ENCODE measurements around the gene LINGO3. TPM values are rescaled to one million over a fixed set of nuclear protein-coding genes. Genes with fewer than 3 reads are reported as not detected.

Gene LINGO3
- total and polyA plus RNA-seq, 2 experiments from 2014 or later = not detected

- Histone ChIP-seq H3K4me2 (ENCODE audit: unreplicated experiment) (peak overlapping the region; percentile 78), H3K27me3 (replicated peaks; ENCODE audit: insufficient read depth) (no peaks in the 10 kb centered on the region), H3K4me3 (peak overlapping the region; percentile 95), H3K27ac (peak overlapping the region; percentile 77), H3F3A (ENCODE audit: insufficient read depth) (no peaks in the 10 kb centered on the region), H3K79me2 (ENCODE audit: insufficient read depth) (peaks cover 82% of the 10 kb centered on the region), H3K4me1 (ENCODE audit: insufficient read depth) (peaks cover 6% of the 10 kb centered on the region; the same call in 1 of the 2 replicates), H3K9me2 (ENCODE audit: insufficient read depth) (no peaks in the 10 kb centered on the region), H3K9me3 (ENCODE audit: low read depth) (no peaks in the 10 kb centered on the region), H3K9ac (peak overlapping the region; percentile 92), H4K20me1 (ENCODE audit: insufficient read depth) (no peaks in the 10 kb centered on the region), H2AFZ (peak overlapping the region; percentile 92), H3K36me3 (ENCODE audit: low read depth) (no peaks in the 10 kb centered on the region)
- WGBS, 2 experiments (ENCODE audit: low coverage in 1 of 2, low lambda C conversion rate in 2 of 2, missing lambda C conversion rate in 2 of 2) = 1 to 2% methylated on average over 18 of the region's 18 CpGs
- in situ Hi-C loops (cut with MboI) = no loop called here
- TF ChIP-seq EZH2 (IDR thresholded peaks at IDR 0.05; ENCODE audit: insufficient read depth, poor library complexity, severe bottlenecking) = no peak
- no peak for TF ChIP-seq EZH2phosphoT487 (IDR thresholded peaks at IDR 0.05; ENCODE audit: insufficient read depth, low read depth)
- peak; percentile 76 for DNase-seq
Observed at GRCh38 chr19:2327773-2328400, 19.9 kb upstream of the LINGO3 start.

- peaks cover 6% of the 10 kb centered on the region; the same call in 1 of the 2 replicates for H3K4me1 ChIP-seq (ENCODE audit: insufficient read depth)
- no peak for TF ChIP-seq EZH2 (IDR thresholded peaks at IDR 0.05; ENCODE audit: insufficient read depth, poor library complexity, severe bottlenecking)
- TF ChIP-seq EZH2phosphoT487 (IDR thresholded peaks at IDR 0.05; ENCODE audit: insufficient read depth, low read depth) = no peak
- H3K36me3 ChIP-seq (ENCODE audit: low read depth) = no peaks in the 10 kb centered on the region
- no peak overlapping the region for H2AFZ ChIP-seq
- peak overlapping the region; percentile 95 for H3K4me3 ChIP-seq
- WGBS, 2 experiments (ENCODE audit: low coverage in 1 of 2, low lambda C conversion rate in 2 of 2, missing lambda C conversion rate in 2 of 2) = 92 to 93% methylated on average over 16 of the region's 16 CpGs
- in situ Hi-C loops (cut with MboI) = no loop called here
- H3K4me2 ChIP-seq (ENCODE audit: unreplicated experiment) = peak overlapping the region; percentile 78
- DNase-seq = peak; percentile 20
- no peak overlapping the region; the same call in 1 of the 2 replicates for H3K27ac ChIP-seq
- H4K20me1 ChIP-seq (ENCODE audit: insufficient read depth) = no peaks in the 10 kb centered on the region
- no peaks in the 10 kb centered on the region for H3K9me3 ChIP-seq (ENCODE audit: low read depth)
- no peaks in the 10 kb centered on the region for H3K27me3 ChIP-seq (replicated peaks; ENCODE audit: insufficient read depth)
- peak overlapping the region; percentile 92 for H3K9ac ChIP-seq
- H3K9me2 ChIP-seq (ENCODE audit: insufficient read depth) = no peaks in the 10 kb centered on the region
- H3K79me2 ChIP-seq (ENCODE audit: insufficient read depth) = peaks cover 72% of the 10 kb centered on the region
- no peaks in the 10 kb centered on the region for H3F3A ChIP-seq (ENCODE audit: insufficient read depth)
Observed at GRCh38 chr19:2326699-2327360, 18.9 kb upstream of the LINGO3 start.

DNA sequence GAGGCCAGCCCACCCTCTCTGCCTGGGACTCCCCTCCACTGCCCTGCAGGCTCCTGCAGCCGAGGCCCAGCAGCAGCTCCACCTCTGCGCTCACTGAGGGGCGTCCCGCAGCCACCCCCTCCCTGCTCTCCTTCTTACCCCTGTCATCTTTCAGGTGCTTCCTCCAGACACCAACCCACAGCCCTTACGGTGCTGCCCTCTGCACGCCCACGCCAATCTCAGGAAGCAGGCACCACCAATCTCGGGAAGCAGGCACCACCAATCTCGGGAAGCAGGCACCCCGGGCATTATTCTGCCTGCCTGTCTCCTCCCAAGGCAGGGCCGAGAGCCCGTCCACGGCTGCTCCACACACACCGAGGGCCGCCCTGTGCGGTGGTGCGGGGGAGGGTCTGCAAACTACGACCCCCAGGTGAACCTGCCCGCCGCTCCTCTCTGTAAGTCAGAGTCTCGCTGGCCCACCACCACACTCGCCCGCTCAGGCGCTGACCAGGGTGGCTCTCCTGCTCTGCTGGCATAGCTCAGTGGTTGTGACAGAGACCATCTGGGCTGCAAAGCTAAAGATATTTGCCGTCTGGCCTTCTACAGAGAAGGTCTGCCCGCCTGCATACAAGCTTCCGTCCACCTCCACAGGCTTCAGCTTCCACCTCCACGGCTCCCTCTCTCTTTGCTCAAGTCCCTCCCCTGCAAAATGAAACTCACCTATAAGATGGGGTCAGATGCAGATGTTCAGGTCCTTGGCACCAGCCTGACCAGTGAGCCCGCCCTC, 17.5 kb upstream of the LINGO3 start:
- no peak for DNase-seq
- Histone ChIP-seq H3K27ac (no peak overlapping the region), H3K4me3 (no peak overlapping the region), H2AFZ (no peak overlapping the region), H3K4me1 (ENCODE audit: insufficient read depth) (peaks cover 6% of the 10 kb centered on the region; the same call in 1 of the 2 replicates), H3K27me3 (replicated peaks; ENCODE audit: insufficient read depth) (no peaks in the 10 kb centered on the region), H3K36me3 (ENCODE audit: low read depth) (no peaks in the 10 kb centered on the region), H3K9ac (no peak overlapping the region), H3K79me2 (ENCODE audit: insufficient read depth) (peaks cover 59% of the 10 kb centered on the region), H3K4me2 (ENCODE audit: unreplicated experiment) (no peak overlapping the region), H3F3A (ENCODE audit: insufficient read depth) (no peaks in the 10 kb centered on the region), H3K9me2 (ENCODE audit: insufficient read depth) (no peaks in the 10 kb centered on the region), H3K9me3 (ENCODE audit: low read depth) (no peaks in the 10 kb centered on the region), H4K20me1 (ENCODE audit: insufficient read depth) (no peaks in the 10 kb centered on the region)
- in situ Hi-C loops (cut with MboI) = no loop called here
- WGBS, 2 experiments (ENCODE audit: low coverage in 1 of 2, low lambda C conversion rate in 2 of 2, missing lambda C conversion rate in 2 of 2) = 81 to 83% methylated on average over 27 to 29 of the region's 29 CpGs
- TF ChIP-seq EZH2 (IDR thresholded peaks at IDR 0.05; ENCODE audit: insufficient read depth, poor library complexity, severe bottlenecking) = no peak
- no peak for TF ChIP-seq EZH2phosphoT487 (IDR thresholded peaks at IDR 0.05; ENCODE audit: insufficient read depth, low read depth)

GRCh38 chr19:2324220-2324948, 16.4 kb upstream of the LINGO3 start:
- H3K36me3 ChIP-seq (ENCODE audit: low read depth) = no peaks in the 10 kb centered on the region
- no peaks in the 10 kb centered on the region for H4K20me1 ChIP-seq (ENCODE audit: insufficient read depth)
- H3K27me3 ChIP-seq (replicated peaks; ENCODE audit: insufficient read depth) = no peaks in the 10 kb centered on the region
- H3K4me1 ChIP-seq (ENCODE audit: insufficient read depth) = peaks cover under 1% of the 10 kb centered on the region; the same call in 1 of the 2 replicates
- DNase-seq = no peak
- H3K4me3 ChIP-seq = no peak overlapping the region
- peaks cover 48% of the 10 kb centered on the region for H3K79me2 ChIP-seq (ENCODE audit: insufficient read depth)
- TF ChIP-seq EZH2phosphoT487 (IDR thresholded peaks at IDR 0.05; ENCODE audit: insufficient read depth, low read depth) (no peak), EZH2 (IDR thresholded peaks at IDR 0.05; ENCODE audit: insufficient read depth, poor library complexity, severe bottlenecking) (no peak)
- no peak overlapping the region for H3K27ac ChIP-seq
- H3K9me2 ChIP-seq (ENCODE audit: insufficient read depth) = no peaks in the 10 kb centered on the region
- WGBS, 2 experiments (ENCODE audit: low coverage in 1 of 2, low lambda C conversion rate in 2 of 2, missing lambda C conversion rate in 2 of 2) = 88 to 90% methylated on average over 34 of the region's 34 CpGs
- in situ Hi-C loops (cut with MboI) = no loop called here
- H3K9me3 ChIP-seq (ENCODE audit: low read depth) = no peaks in the 10 kb centered on the region
- H3K4me2 ChIP-seq (ENCODE audit: unreplicated experiment) = no peak overlapping the region
- H3F3A ChIP-seq (ENCODE audit: insufficient read depth) = no peaks in the 10 kb centered on the region
- no peak overlapping the region for H3K9ac ChIP-seq
- no peak overlapping the region for H2AFZ ChIP-seq
